PC-3 (cell line): ENCODE results near the gene PRKCE.
"Not testable (repeated sequence)": the region's sequence is repeated elsewhere in the genome, so short reads cannot be mapped to it uniquely, and the experiment has no call there.

Experiments used
- CTCF ChIP-seq: fragments of 300-600 bp; sonication (generic); conservative IDR thresholded peaks from 2 replicates; pipeline ENCODE4 v1.5.1; 2017; ENCODE audit warnings: antibody characterized with exemption, low read depth, mild to moderate bottlenecking, low read length
- EZH2 ChIP-seq: fragments of 300-600 bp; sonication (generic); IDR thresholded peaks from one replicate; pipeline ENCODE4 v1.6.1; 2017; ENCODE audit warnings: antibody characterized with exemption, mild to moderate bottlenecking, low read length; ENCODE audit not compliant: unreplicated experiment
- EZH2phosphoT487 ChIP-seq: fragments of 300-600 bp; sonication (generic); IDR thresholded peaks from 2 replicates; pipeline ENCODE4 v1.6.1; 2018; ENCODE audit warnings: mild to moderate bottlenecking, antibody characterized with exemption, low read length, borderline replicate concordance

- TF ChIP-seq EZH2, CTCF, EZH2phosphoT487: not testable (repeated sequence)
Measured at GRCh38 chr2:45695480-45696007, 44.1 kb downstream of the PRKCE start.
